ENCODE measurements around the gene SLC13A4.
"Not testable (repeated sequence)": the region's sequence is repeated elsewhere in the genome, so short reads cannot be mapped to it uniquely, and the experiment has no call there.

SLC13A4 gene

GRCh38 chr7:135748770-135749169, 20.8 kb upstream of the SLC13A4 start, which contains the start of gene FAM180A:
TSS of gene FAM180A (minus strand) at chr7:135748813. CDS start at chr7:135748580, 233 bp downstream.
- FAIRE-seq = no peak

GRCh38 chr7:135747366-135747765, 19.4 kb upstream of the SLC13A4 start:
- FAIRE-seq = no peak

- no peak for FAIRE-seq
Observed at GRCh38 chr7:135745703-135746312, 17.8 kb upstream of the SLC13A4 start.

- no peak for FAIRE-seq
Observed at GRCh38 chr7:135744938-135745702, 17.1 kb upstream of the SLC13A4 start.

DNA sequence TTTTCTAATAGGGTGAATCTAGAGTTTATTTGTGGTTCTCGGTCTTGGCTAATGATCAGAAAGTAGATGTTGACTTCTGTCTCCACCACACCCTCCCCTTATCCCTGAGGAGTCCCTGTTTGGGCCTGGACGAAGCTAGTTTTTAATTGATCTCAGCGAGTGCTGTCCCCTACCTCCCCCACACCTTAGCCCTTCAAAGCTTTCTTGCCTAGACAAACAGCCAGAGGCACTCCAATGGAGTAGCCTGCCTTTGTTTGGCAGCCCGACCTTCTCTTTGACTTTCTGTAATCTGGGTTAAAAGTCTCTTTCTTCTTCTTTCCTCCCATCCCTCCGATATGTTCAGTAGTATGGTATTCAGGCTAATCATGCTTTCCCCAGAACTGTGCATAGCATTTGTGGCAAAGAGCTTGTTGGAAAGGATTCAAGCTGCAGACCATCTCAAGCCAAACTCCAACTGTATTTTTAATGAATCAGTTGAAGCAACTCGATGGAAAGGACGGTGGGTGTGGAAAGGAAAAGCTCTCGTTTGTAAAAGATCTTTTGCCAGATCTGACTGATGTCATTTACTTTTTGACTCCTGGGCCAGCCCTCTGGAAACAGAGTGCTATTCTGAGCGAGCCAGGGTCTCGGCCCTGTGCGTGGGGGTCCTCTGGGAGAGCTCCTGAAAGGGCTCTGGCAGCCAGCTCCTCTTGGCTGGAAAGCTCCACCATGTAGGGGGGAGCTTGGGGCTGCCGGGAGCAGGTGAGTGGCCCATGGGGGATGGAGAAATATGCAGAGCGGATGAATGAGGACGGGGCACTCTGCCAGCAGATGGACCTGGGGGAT, 16.1 kb upstream of the SLC13A4 start:
- FAIRE-seq = no peak

GRCh38 chr7:135742371-135742770, 14.4 kb upstream of the SLC13A4 start:
- no peak for FAIRE-seq

GRCh38 chr7:135741905-135742304, 13.9 kb upstream of the SLC13A4 start:
- no peak for FAIRE-seq

DNA sequence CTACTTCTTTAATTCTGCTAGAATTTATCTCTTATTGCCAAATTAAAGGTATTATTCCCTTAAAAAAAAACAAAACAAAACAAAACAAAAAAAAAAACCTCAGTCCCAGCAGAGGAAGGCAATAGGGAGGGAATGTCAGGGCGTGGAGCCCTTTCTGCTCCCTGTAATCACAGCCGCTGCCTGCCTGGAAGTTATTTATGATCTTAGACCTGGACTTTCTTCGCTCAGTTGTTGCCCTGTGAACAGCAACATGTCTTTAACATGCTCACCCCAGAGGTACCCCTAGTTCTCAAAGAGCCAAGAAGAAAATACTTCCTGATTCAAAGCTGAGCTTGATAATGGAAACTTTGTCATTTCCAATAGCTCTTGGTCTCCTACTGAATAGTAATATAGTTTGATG, 12.9 kb upstream of the SLC13A4 start:
- FAIRE-seq = no peak

GRCh38 chr7:135737306-135737647, 9.3 kb upstream of the SLC13A4 start:
- not testable (repeated sequence) for FAIRE-seq

DNA sequence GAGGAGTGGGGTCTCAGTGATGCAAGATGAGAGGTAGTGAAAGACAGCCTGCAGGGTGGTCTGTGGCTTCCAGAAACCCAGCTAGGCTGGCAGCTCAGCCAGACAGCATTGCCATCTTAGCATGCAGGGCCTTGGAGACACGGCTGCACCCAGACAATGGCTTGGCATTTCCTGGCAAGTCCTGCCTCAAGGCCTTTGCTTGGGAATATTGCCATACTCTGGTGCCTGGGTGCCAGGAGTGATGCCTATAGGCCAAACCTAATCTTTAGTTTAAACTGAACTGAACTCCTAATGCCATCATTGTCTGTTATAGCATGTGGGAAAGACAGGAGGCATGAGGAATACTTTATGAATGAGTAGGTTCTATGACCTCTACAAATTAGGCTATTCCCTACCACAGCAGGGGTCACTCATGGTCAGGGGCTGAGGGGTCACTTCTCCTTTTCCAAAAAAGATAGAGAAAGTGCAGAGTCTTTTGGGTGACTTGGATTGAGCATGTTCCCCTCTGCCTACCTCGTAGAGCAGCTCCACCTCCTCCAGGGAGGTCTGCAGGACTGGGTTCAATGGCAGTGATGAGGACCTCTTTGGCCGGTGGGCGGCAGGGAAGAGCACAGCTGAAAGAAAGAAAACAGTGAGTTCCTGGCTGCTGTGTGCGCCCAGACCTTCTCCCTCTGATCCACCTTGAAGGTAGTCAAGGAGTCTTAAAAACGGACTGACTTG, 8.8 kb upstream of the SLC13A4 start:
- no peak for FAIRE-seq

DNA sequence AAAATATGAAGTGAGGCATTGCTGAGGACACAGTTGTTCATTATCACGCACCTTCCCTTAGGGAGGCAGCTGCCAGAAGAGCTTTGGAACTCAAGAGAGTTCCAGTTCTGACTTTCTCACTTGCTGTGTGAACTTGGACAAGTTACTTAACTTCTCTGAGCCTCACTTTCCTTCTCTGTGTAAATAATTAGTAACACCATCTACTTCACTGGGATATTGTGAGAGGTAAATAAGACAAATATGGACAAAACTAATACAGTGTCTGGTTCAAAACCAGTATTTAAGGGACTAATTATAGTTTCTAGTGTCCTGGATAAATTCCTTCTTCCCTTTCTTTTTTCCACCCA, 6.3 kb upstream of the SLC13A4 start:
- FAIRE-seq = no peak

DNA sequence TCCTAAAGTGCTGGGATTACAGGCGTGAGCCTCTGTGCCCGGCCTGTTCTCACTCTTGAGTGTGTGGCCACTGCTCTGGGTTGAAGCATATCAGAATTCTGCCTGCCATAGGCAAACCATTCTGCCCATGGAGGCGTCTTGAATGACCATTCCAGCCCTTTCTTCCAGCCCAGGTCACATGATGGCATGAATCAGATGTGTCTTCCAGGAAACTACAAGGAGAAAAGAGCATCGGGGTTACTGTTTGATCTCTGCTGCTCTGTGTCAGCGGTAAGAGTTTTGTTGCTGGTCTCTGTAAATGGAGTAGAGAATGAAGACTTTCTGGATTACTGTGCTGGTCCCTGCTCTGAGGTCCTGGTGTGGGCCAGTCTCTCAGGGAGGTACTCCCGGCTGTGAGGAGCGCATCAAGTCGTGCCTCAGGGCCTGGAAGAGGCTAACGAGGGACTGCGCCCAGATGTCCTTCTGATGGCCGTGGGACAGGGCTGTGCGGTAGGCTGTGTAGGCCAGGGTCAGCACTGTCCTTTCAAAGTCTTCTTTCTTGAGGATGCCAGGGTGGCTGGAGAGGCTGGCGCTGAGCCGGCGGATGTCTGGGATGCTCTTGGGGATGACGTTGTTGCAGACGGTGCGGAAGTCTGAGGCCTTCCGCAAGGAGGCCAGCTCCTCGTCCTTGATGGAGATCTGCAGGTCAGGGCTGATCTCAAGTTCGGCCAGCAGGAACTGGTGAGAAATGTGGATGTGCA, 5.8 kb upstream of the SLC13A4 start:
- no peak for FAIRE-seq

- no peak for FAIRE-seq
Observed at GRCh38 chr7:135731131-135731530, 3.1 kb upstream of the SLC13A4 start.

GRCh38 chr7:135729230-135729629, 1.2 kb upstream of the SLC13A4 start:
- no peak for FAIRE-seq

GRCh38 chr7:135726911-135727673, 894 bp downstream of the SLC13A4 start:
- FAIRE-seq = no peak

DNA sequence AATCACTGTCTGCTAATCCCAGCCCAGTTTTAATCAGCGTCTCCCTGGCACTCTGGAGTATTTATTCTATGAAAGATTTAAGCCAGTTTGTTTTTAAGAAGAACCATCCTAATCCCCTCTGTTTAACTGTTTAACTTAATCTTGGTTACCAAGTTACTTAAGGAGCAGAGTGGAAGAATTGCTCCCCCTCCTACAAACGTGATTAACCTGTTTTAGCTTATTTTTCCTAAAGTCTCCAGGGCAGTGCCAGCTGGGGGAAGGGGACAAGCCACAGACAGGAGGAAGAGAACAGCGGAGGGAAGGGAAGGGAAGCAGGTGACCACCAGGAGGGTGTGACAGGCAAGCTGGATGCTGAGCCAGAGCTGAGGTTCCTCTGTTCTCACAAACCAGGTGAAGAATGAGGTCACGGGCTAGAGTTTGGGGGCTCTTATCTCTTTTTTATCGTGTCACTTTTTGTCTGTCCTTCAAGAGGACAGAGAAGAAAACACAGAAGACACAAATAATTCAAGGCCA, 1.7 kb downstream of the SLC13A4 start:
- no peak for FAIRE-seq

- no peak for FAIRE-seq
Observed at GRCh38 chr7:135723411-135723810, 4.6 kb downstream of the SLC13A4 start.

GRCh38 chr7:135721198-135721820, 6.7 kb downstream of the SLC13A4 start:
- no peak for FAIRE-seq

DNA sequence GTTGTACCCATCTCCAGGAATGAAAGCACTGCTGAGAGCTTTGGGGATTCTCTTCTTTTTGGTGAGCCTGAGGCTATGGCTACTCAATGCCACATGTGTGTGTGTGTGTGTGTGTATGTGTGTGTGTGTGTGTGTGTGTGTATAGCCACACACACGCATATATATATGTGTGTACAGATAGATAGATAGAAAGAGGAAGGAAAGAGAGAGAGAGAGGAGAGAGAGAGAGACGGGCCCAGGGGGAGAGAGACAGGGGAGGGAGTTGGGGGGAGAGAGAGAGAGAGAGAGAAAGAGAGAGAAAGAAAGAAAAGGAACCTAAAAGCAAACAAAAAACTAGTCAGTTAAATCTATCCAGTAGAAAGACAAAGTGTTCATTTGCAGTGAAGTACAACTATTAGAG, 8.3 kb downstream of the SLC13A4 start:
- no peak for FAIRE-seq

GRCh38 chr7:135718794-135719437, 9.1 kb downstream of the SLC13A4 start:
- FAIRE-seq = no peak

Measured in G401.6 (cell line).